T-helper 1 cell (primary cell): ENCODE results near the gene TMEM52.
A peak's percentile ranks its signal among the peaks of the same experiment; 100 is the strongest.

Source experiments
- DNase-seq, 5 donors: peaks; one replicate each; pipeline ENCODE4 v3.0.0-alpha.2; 2012 to 2020

Gene TMEM52

DNA sequence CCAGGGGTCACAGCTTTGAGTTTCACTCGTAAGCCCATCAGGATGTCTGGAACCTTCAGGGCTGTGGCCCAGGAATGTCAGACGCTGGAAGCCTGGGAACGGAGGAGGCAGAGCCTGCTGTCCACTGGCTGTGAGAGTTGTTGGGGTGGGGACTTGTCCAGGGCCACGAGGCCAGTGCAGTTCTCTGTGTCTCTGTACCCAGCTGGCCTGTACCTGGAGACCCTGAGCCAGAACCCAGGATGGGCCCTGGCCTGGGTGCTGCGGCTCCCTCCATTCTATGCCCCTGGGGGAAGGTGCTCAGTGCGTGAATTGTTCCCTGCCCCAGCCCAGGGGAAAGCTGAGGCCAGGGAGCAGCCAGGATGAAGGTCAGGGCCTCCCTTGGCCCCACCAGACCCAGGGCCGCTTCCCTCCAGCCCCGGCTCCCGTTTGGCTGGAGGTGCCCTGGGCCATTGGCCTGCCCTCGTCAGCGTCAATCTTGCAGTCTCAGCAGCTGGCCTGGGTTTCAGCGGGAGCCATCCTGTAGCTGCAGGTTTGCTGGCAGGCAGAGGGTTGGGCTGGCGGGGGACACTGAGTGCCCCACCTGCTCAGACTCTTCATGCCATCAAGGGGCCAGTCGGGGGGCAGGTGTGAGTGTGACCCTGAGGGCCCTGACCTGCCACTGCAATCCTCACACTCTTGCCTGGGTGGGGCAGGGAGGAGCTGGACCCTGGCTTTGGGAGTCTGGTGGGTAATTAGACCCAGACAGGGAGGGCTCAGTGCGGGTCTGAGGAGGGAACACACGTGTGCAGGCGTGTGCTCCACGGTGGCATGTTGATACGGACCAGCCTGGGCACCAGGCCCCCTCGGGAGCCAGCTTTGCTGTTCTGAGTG lies 4.7 kb downstream of the TMEM52 start:
- DNase-seq = peak in 1 of 5 donors; percentile 5

DNA sequence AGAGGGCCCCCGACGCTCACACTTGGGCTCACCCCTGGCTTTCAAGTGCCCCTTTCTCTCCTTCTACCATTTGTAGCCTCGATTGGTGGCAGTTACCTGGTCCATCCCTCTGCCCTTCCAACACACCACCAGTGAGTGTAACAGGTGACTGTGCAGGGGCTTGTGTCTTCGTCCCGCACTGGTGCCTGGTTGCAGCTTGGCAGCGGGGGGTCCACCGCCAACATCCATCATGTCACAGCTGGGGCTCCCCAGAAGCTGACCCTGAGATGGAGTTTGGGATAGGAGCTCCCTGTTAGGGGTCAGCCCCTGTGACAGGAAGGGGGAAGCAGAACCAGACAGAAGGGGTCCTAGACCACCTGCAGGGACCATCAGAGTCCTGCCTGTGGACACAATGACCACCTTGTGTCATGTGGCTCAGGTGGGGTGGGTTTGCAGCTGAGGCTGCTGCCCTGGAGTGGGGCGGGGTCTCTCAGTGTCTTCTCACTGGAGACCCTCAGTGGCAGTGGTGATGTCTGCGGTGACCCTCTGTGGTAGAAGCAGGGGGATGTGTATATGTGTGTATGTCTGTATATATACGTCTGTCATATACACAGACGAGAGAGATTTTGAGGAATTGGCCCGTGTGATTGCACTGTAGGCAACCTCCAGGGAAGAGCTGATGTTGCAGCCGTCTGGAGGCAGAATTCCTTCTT lies 7.6 kb downstream of the TMEM52 start:
- DNase-seq = no peak

DNA sequence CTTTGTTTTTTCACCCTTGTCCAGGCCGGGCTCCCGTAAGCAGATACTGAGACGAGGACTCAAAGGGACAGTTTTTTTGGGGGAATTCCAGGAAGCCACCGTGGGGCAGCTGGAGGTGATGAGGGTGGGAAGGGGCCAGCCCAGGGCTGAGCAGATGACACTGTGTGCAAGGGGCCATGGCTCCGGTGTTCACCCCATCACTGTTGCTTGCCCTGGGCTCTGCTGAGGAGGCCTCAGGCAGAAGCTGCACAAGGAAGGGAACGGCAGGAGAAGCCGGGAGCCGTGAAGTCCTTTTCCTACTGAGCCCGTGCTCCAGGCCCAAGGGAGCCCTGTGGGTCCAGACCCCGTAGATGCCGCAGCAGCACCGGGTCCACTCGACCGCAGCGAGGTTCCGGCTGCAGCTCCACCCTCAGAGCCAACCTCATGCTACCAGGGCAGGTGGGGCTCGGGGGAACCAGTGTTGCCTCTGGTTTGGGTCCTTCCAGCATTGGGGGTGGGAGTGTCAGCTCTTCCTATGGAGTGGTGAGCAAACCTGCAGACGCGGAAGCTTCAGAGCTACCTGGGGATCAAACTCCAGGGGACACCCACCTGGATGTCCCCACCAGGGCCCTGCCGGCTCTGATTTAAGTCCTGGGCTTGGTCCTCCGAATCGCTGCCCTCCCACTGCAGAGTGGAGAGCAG lies 8.3 kb downstream of the TMEM52 start:
- peak in 1 of 5 donors; percentile 5 for DNase-seq

DNA sequence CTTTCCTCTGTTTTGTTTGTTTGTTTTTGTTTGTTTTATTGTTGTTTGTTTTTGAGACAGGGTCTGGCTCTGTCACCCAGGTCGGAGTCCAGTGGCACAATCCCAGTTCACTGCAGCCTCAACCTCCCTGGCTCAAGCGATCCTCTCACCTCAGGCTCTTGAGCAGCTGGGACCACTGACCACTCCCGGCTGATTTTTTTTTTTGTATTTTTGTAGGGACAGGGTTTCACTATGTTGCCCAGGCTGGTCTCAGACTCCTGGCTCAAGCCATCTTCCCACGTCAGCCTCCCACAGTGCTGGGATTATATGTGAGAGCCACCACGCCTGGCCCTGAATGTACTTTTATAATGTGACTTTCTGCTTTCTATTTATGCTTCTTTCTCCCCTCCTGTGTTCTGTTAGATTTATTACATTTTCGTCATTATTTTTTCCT lies 9.0 kb downstream of the TMEM52 start:
- no peak for DNase-seq

DNA sequence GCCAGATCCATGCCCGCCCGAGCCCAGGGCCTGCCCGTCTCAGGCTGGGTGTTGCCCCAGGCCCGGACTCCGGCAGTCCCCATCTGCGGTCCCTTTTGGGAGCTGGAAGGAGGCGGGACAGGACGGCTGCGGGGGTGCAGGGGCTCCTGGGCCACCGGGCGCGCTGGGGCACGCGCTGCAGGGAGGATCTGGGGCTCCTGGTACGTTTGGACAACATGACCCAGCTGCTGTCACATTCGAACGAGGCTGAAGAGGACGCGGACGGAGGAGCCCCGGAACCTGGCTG lies 10.6 kb downstream of the TMEM52 start:
- peak in 1 of 5 donors; percentile 5 for DNase-seq

DNA sequence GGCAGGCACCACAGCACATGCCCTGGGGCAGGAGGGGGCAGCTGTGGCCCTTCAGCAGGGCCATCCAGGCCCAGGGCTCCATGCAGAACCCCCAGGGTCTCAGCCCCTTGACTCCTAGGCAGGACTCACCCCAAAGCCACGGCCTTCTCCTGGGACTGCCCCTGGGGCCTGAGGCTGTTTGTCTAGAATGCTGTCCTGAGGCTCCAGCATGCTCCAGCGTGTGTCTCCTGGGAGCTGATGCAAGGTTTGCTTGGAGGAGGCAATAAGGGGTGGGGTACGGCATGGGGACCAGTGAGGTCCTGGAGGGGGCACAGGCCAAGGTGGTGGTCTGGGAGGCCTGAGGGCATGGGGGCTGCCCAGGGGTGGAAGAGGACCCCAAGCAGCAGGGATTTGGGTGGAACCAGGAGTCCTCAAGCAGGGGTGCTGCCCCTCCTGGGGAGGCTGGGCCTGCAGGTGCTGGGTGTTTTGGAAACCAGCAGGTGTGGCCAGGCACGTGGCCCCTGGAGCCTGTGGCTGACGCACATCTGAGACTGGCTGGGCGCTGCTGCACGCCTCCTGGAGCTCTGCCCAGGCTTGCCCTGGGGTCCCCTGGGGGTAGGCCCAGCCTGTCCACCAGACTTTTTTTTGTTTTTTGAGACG lies 11.9 kb downstream of the TMEM52 start:
- DNase-seq = no peak

DNA sequence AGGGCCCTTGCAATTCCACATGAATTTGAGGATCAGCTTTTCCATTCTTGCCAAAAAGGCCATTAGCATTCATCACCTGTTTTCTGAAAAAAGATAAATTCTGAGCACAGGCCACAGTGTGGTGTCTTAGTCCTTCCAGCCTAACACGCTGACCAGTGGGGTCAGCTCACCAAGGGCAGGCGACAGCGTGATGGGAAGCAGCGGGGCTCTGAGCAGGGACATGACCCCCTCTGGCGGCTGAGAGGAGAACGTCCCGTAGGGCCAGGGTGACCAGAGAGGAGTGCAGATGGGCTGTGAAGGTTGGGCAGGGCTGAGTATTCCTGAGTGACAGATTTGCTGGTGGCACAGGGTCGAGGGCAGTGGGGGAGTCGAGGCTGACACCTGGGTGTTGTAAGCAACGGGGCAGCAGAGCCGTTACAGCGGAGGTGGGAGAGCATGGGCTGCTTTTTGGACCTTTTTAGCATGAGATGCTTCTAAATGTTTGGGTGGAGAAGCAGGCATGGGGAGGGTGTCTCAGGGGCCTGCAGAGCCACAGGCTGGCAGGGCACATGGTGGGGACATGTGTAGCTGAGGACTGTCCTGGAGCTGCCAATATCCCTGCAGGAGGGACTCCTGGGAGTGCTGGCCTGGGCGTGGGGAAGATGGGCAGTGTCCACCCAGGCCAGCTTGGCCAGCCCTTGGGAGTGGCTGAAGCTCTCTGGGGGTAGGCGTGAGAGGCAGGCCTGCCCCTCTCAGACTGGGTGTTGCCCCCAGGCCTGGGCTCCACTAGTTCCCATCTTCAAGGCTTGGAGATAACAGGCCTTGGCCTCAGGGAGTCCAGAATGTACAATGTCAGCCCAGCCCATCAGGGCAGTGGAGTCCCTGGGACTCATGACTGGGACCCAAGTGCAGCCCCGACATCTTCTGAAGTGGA lies 12.6 kb downstream of the TMEM52 start:
- DNase-seq = peak in 4 of 5 donors; percentile 34 to 66 (median 54)

DNA sequence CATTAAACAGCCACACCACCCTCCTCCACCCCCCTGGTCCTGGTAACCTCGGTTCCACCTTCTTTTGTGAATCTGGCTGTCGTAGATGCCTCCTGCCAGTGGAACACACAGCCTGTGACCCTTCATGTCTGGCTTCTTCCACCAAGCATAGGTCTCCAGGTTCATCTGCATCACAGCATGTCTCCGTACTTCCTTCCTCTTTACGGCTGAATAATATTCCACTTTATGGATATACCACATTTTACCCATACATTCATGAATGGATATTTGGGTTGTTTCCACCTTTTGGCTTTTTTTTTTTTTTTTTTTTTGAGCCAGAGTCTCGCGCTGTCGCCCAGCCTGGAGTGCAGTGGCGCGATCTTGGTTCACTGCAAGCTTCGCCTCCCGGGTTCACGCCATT lies 15.9 kb downstream of the TMEM52 start:
- DNase-seq = no peak

DNA sequence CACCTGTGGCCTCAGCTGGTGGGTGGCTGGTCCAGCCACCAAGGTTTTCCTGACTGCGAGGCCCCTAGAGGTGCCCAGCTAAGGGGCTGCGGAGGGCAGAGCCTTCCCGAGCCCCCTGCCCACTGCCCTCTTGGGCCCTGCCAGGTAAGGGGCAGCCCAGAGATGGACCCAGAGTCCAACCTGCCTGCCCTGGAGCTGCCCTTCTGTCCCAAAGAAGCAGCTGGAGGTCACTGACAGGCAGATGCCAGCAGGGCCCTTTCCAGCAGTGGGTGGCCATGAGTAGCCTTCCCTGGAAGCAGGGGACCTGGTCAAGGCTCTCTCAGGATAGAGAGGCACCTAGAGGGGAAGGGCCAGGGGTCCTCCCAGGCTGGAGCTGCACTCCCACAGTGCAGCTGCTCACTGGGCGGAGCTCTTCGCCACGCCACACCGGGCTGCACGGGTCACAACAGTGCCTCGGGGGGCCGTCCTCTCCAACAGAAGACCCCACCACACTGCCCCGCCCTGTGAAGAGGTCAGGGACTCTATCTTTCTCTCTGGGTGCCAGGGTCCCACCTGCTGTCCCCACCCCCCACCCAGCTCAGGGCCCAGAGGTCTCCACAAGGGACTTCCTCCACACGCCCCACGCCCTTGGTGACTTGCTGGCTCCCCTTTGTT lies 17.3 kb downstream of the TMEM52 start:
- DNase-seq = no peak

DNA sequence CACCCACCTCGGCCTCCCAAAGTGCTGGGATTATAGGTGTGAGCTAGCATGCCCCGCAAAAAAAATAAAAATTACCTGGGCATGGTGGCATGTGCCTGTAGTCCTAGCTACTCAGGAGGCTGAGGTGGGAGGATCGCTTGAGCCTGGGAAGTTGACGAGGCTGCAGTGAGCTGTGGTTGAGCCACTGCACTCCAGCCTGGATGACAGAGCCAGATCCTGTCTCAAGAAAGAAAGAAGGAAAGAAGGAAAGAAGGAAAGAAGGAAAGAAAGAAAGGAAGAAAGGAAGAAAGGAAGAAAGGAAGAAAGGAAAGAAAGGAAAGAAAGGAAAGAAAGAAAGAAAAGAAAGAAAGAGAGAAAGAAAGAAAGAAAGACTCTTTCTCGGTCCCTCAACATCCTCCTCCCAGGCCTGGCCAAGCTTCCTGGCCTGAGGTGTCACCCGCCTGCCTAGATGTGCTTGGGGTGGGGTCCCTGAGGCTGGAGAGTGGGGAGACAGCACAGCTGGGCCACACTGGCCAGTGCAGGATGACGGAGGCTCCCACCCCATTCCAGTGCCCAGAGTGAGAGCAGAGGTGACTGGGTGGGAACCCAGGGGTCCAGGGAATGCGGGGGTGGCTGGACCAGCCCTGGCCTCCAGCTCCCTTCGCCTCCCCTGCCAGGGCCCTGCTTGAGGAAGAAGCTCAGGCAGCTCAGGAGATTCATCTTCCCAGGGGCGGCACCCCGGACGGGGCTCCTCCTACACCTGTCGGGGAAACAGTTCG lies 18.0 kb downstream of the TMEM52 start:
- DNase-seq = no peak

DNA sequence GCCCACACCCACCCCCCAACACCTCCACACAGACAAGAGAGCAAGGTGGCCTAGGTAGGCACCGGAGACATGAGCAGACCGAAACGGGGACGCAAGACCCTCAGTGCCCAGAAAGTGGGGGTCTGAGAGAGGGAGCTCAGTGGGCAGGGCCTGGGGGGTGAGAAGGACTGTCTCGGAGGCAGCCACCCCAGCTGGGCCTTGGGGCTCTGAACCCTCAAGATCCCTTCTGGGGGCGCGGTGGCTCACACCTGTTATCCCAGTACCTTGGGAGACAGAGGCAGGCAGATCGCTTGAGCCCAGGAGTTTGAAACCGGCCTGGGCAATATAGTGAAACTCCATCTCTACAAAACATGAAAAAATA lies 19.1 kb downstream of the TMEM52 start:
- DNase-seq = no peak

DNA sequence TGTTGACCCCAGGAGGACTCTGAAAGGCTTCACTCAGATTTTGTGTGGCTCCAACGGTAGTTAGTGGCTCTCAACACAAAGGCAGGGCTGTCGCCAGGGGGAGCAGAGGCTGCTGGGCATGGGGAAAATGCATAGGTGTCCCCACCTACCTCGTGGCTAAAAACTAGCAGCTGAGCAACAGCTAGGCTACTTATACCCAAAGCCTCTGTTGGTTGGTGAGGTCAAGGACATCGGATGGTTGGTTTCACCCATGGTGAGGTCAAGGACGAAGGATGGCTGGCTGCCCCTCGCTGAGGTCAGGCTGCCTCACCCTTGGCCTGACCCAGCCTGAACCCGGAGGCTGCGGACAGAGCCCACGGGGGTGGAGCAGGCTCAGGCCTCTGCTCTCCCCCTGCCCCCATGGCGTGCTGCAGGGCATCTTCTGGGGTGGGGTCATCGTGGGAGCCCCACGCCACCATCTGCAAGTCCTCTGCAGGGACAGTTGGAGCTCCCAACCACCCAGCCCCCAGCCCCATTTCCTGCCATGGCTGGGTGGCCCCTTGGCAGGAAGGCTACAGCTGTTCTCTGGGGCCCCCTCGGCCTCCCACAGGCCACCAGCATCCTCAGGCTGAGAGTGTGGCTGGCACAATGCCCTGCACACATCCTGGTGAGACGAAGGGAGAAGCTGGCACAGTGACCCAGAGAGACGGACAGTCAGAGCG lies 19.7 kb downstream of the TMEM52 start:
- DNase-seq = no peak

DNA sequence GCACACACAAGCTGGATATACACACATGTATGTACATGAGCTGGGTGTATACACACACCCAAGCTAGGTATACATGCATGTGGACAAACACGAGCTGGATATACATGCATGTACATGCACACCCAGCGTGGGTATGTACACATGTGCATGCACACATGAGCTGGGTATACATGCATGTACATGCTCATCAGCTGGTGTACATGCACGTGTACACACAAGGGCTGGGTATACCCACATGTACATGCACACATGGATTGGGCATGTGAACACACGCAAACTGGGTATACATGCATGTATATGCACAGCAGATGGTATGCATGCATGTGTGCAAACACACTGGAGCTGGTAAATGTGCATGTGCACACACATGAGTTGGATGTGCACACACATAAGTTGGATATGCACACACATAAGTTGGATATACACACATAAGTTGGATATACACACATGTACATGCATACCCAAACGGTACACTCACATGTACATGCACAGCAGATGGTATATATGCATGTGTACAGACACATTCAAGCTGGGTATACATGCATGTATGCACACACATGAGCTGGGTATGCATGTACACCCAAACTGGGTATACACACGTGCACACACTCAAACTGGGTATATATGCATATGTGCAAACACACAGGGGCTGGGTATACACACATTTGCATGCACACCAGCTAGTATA lies 20.7 kb downstream of the TMEM52 start:
- no peak for DNase-seq

DNA sequence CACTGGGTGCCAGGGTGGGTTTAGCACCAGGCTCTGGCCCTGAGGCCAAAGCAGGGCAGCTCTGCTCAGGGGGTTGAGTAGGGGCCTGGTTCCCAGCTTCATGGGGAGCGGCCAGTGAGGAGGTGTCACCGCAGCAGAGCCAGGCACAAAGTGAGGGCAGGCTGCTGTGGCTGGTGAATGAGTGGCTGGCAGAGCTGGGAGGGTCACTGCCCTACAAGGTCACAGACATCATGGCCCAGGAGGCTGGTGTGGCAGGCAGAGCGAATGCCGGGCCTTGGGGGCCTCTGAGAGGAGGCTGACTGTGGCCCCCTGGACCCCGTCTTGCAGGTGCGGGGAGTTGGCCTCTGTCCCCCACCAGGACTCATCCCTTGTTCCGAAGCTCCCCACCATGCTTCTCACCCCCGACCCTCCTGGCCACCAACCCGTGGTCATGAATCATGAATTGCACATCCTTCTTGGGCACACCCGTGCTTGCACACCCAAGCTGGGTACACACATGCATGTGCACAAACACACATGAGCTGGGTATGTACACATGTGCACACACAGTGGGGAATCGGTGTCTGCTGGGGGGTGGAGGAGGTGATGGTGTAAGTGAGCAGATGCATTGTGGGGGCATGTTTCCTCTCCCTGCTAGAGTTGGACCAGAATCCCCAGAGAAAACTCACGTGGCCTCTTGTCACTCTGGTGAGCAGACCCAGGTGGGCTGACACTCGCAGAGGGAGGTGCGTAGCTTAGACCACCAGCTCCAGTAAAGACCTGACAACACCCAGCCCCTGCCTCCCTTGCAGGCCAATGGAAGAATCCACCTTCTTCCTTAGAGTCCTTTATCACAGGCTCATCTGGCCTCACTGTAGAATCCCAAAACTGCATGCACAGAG lies 23.4 kb downstream of the TMEM52 start:
- DNase-seq = no peak

DNA sequence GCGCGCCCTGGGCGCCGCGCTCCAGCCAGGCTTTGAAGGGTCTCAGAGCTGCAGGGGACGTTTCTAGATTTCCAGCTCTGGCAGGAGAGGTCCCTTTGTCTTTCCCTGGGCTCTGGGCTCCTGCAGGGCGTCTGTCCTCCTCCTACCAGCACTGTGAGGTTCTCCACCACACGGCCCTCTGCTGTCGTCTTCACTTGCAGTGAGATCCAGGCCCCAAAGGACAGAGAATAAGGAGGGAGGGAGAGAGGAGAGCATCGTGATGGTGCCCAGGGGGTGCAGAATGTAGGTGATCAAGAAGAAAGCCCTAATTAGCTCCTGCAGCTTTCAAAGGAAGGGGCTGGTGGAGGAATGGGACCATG lies 24.0 kb downstream of the TMEM52 start:
- no peak for DNase-seq

DNA sequence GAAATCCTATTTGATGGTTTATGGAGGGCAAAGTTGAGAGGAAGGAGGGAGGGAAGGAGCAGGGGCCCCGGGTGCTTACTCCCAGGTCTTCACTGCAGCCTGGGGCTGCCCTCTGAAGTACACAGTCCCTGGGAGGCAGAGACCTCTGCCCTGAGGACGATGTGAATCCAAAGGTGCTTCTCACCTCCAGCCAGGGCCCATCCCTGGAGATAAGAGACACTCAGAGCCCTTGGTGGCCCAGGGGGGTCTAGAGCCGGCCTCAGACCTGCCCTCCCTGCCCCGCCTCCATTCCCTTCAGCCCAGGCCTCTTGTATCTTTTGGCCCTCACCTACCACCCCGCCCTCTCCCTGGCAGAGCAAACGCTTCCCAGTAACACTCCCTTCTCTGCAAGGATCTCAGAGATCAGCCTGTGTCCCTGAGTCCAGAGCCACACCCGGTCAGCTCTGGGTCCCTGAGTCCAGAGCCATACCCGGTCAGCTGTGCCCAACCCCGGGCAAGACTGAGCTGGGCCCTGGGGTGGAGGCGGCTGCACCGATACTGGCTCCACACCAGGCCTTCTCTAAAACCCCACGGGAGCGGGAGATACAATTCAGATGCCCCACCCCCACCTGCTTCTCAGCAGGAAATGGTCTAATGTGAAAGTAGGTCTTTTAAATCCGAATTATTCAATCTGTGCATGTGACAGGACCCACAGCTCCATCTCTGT lies 24.6 kb downstream of the TMEM52 start:
- DNase-seq = no peak

DNA sequence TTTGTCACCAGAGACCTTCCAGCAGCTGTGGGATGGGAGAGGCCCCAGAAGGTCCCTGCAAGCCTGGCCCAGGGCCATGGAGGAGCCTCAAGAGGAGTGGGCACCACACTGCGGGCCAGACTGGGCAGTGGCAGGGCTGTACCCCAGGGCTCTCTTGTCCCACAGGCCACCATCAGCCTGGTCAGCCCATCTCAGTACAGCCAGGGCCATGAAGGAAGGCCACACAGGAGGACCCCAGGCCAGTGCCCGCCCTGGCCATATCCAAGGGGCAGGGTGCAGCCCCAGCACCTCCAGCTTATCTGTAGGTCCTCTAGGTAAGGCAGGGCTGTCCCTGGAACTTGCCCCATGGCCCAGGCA lies 25.1 kb downstream of the TMEM52 start:
- no peak for DNase-seq
